Right renal cortex interstitium (tissue), 3 donors: ENCODE results near the gene ATG4B. TPM values are rescaled to one million over a fixed set of nuclear protein-coding genes. Genes with fewer than 3 reads are reported as not detected.

Experiments
- DNase-seq, 3 donors: peaks; one replicate each; pipeline ENCODE4 v3.0.0-alpha.2; 2013; ENCODE audit warnings: low read depth in 3 of 3, low spot score in 2 of 3
- polyA plus RNA-seq, 3 donors: library from polyadenylated mRNA; unstranded; fragments of 120-200 nt; gene quantifications; one replicate each; pipeline ENCODE4 v1.2.1, GENCODE V29; 2013; ENCODE audit not compliant: insufficient read length in 3 of 3

The ATG4B gene
- polyA plus RNA-seq, 3 donors, result 60.7 to 65.5 (median 61.1) TPM

DNA sequence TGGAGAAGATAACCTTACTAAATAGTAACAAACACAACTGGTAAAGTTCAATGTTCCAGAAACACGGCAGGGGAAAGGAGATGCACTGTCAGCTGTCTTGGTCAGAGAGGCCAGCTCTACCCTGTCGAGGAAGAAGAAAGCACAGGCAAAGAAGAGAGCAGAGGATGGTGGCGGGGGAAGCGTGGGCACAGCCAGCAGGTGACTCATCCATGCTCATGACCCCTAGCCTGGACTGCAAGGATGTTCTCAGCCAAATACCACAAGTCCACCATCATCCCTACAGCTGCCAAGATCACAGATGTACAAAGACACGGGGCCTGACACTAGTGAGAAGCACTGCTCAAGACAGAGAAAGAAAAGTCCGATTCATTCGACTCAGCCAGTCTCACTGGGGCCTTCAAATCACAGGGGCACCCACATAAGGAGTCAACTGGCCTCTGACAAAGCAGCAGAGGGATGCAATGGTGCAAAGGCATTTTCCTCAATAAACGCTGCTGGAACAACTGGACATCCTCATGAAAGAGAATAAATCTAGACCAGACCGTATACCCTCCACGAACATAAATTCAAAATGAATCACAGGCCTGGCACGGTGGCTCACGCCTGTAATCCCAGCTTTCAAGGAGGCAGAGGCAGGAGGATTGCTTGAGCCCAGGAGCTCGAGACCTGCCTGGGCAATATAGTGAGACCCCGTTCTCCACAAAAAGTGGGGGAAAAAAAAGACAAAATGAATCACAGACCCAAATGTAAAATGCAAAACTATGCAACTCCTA lies 43.5 kb downstream of the ATG4B start:
- DNase-seq, result no peak

DNA sequence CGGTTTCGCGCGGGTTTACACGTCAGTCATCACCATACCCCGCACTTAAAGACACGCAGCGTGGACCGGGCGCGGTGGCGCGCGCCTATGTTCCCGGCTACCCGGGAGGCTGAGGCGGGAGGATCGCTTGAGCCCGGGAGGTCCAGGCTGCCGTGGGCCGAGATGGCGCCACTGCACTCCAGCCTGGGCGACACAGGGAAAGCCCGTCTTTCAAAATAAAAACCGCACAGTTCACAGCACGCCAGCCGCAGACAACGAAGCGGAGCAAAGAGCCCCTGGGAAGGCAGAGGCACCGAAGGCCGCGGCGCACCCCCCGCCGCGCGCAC lies 48.8 kb downstream of the ATG4B start:
- no peak for DNase-seq

GRCh38 chr2:241686650-241687425 lies 49.3 kb downstream of the ATG4B start, which contains the start of gene DTYMK:
Gene DTYMK (minus strand): TSS chr2:241686815. CDS start chr2:241686783, 32 bp downstream.
- DNase-seq, result peak; percentile 60 to 92 (median 81)

GRCh38 chr2:241689306-241689705 lies 51.8 kb downstream of the ATG4B start:
- no peak for DNase-seq

- DNase-seq, result no peak
These were observed 52.8 kb downstream of the ATG4B start for GRCh38 chr2:241690202-241690717.

DNA sequence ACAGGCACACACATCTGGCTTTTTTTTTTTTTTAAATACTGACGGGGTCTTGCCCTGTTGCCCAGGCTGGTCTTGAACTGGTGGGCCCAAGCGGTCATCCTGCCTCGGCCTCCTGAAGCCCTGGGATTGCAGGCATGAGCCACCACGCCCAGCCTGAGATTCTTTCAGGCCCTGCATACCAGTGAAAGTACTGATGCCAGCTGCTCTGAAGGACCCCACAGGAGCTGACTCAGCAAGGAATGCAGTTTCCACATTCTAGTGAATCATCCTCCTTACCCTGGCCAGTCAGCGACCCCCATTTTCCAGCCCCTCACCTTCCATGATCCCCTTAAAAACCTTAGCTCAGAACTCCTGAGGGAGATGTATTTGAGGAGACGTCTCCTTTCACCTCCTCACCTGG lies 55.0 kb downstream of the ATG4B start:
- no peak for DNase-seq

DNA sequence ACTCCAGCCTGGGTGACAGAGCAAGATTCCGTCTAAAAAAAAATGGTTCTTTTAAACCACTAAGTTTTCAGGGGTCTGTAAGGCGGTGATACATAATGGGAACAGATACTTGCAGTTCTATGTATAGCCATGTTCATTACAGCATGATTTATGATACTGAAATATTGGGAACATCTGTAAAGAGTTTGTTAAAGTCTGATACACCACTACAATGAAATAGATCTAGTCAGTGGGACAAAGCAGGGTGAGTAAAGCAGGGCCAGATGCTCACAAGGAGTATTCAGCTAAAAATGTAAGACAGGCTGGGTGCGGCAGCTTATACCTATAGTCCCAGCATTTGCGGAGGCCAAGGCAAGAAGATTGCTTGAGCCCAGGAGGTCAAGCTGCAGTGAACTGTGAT lies 58.2 kb downstream of the ATG4B start:
- no peak for DNase-seq

GRCh38 chr2:241701149-241701398 lies 63.6 kb downstream of the ATG4B start:
- DNase-seq, result peak in 1 of 3 donors; percentile 33

DNA sequence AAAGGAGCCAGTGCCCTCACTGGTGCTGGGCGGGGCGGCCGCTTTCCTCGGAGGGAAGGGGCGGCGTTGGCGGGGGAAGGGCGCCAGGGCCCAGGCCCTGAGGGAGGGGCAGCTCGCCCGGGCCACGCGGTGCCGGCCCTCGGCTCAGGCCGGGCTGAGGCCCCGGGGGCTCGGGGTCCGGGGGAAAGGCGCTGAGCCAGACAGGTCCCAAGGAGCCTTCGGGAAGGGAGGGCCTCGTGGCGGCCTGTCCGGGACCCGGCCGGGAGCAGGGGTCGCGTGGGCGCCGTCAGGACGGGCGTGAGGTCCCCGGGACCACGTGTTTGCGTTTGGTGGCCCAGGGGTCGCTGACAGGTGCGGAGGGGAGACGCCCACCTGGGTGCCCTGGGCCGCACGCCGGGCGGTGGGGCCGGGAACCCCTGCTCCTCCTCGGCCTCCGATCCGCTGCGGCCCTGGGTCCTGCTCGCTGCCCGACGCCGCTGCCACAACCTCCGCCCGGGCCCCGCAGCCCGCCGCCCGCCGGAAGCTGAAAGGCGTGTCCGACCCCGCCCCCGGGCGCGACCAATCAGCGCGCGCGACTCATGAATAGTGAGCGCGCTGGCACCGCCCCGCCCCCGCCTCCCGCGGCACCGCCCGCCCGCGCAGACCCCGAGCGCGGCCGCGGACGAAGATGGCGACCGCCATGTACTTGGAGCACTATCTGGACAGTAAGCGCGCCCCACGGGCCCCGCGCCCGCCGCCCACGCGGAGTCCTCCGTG lies 64.1 kb downstream of the ATG4B start, which contains the start of gene ING5:
TSS of gene ING5 (plus strand) at position 641 of the 756 bp plus-strand sequence. CDS start at position 668, 27 bp downstream.
- peak; percentile 60 to 86 (median 81) for DNase-seq

GRCh38 chr2:241702155-241703031 lies 64.9 kb downstream of the ATG4B start:
- peak; percentile 45 to 74 (median 71) for DNase-seq

DNA sequence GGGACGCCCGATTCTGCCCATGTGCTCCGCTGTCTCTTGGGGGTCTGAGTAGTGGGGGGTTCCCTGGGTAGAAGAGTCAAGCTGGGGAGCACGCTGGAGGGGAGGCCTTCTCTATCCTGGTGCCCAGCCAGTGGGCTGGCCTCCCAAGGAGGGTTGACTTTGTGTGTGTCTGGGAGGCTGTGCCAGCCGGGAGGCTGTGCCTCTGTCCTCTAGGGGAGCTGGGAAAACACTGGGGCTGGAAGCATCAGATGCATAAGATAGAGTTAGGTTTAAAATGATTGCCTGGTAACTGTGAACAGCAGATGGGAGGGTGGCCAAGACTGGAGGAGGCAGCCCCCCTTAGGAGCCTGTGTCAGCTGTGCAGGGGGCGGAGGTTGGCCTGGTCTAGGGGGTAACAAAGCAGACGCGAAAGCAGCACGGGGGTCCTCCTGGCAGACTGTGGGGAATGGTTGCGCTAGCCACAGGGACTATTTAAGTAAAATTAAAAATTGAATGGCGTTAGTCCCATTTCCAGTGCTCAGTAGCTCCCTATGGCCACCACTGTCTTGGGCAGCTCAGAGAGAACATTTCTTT lies 65.6 kb downstream of the ATG4B start:
- no peak for DNase-seq

- no peak for DNase-seq
These were observed 69.0 kb downstream of the ATG4B start for GRCh38 chr2:241706537-241706936.

DNA sequence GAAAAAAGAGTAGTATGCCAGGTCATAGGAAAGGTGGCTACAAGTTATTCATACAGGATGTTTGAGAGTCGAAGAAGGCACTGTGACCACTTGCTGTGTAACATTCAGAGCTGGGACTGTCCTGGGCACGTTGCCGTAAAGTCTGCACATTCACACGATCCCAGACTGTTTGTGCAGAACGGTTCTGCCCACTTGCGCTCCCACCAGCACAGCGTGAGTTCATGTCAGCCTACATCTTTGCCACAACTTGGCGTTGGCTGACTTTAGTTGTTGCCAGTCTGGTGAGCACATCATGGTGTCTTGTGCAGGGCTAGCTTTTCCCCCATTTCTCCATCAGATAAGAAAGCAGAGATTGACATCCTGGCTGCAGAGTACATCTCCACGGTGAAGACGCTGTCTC lies 71.4 kb downstream of the ATG4B start:
- no peak for DNase-seq

DNA sequence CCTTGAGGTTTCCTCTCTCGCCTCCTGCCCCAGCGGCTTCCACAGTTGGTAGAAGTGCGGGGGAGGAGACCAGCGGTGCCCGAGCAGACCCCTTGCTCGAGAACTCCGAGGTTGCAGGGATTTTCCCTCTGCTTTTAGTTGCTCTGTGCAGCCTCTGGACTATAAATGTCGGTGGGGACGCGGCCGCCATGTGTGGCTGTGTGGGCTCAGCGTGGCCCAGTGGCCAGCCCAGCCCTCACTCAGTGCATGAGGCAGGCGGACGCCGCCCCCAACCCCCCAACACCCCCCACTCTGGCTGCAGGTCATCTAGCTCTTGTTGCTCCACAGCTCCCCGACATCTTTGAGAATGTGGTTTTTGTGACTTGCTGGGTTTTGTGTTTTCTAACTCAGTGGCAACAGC lies 81.6 kb downstream of the ATG4B start:
- DNase-seq, result no peak

DNA sequence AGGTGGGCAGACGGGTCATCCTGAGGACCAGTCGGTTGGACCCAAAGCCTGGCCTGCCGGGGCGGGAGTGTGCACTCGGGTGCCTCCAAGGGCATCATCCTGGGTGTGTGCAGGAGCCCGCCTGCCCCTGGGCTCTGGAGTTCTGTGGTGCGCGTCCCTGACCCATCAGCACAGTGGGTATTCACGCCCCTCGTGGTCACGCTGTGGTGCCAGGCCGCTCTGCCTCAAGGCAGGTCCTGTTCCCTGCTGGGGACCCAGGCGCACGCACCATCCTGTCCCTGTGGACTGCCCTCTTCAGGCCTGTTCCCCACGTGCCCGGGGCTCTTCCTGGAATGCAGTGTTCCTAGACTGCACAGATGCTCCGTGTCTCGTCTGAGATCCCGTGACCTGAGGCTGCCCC lies 82.6 kb downstream of the ATG4B start:
- DNase-seq, result no peak

DNA sequence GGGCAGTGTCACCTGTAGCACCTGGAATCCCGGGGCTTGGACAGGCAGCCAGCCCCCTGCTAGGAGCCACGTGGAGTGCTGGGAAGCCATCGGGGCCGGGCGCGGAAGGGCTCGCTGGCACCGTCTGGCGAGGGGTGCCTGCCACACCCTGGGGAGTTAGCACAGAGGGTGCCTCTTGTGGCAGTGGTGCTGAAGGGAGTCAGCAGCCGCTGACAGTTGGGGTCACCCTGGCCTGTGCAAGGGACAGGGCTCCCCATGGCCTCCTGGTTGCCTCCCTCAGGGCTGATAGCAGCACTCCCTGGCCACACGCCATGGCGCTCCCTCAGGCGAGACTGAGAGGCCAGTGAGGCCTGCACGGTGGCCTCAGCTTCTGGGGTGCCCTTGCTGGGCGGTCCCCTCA lies 83.1 kb downstream of the ATG4B start:
- DNase-seq, result no peak

DNA sequence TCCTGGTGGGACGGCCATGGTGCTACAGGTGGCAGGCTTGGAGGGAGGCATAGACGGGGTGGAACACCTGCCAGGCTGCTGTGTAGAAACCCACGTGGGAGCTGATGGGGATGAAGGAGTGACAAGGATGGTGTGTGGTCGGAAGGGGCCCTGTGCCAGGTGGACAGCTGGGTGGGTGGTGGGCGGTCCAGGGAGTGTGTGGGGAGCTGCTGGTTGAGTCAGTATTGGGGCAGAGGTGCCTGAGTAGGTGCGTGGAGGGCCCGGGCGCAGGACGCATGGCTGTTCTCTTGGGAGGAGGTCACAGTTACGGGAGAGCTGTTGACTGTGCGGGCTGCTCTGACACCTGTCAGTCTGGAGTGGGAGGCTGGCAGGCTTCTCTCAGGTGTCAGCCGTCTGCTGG lies 84.4 kb downstream of the ATG4B start:
- DNase-seq, result no peak

DNA sequence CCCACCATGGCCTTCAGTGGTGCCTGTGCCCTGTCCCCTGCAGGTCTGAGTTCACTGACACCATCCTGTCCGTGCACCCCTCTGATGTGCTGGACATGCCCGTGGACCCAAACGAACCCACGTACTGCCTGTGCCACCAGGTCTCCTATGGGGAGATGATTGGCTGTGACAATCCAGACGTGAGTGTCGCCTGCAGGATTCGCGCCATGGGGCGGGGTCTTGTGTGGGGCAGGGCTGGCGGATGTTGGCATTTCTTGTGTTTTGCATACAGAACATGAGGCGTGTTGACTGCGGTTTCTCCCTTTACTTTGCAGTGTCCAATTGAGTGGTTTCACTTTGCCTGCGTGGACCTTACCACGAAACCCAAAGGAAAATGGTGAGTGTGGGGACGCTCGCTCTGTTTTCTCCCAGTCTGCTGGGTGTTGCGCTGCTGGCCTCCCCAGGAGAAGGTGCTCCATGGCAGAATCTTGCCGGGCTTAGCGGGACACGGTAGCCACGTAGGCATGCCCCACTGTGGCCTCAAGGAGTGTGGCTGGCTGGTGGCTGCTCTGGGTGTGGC lies 85.5 kb downstream of the ATG4B start:
- no peak for DNase-seq
